A673 (cell line): Measurements from ENCODE around the gene PMEL. TPM values are rescaled to one million over a fixed set of nuclear protein-coding genes. Genes with fewer than 3 reads are reported as not detected.
"Not testable (repeated sequence)": the region's sequence is repeated elsewhere in the genome, so short reads cannot be mapped to it uniquely, and the experiment has no call there.

ENCODE experiments used
- BruUV-seq: library from RNA; stranded (reverse); fragments of 400-500 nt; replicated peaks from 2 replicates; lab custom pipeline; 2021; lab: Mats Ljungman, UMichigan
- CTCF ChIA-PET: fragments of 300-600 bp; sonication (Branson Sonifier 250); formaldehyde crosslinking; loops from one replicate; lab custom pipeline; 2022; ENCODE audit warnings: antibody characterized with exemption; lab: Charles Lee
- POLR2A ChIA-PET: fragments of 300-600 bp; sonication (Branson Sonifier 250); formaldehyde crosslinking; loops from one replicate; lab custom pipeline; 2022; ENCODE audit warnings: antibody characterized with exemption; ENCODE audit not compliant: low non-redundant PET; lab: Charles Lee
- DNase-seq: peaks from one replicate; pipeline ENCODE4 v3.0.0-alpha.2; 2015; ENCODE audit warnings: low spot score
- H3K27ac ChIP-seq: fragments of 200-600 bp; sonication (generic); 2 replicates; pipeline ENCODE4 v1.5.1; 2016; ENCODE audit warnings: mixed run types, low read depth, mild to moderate bottlenecking, mixed read lengths, antibody characterized with exemption, low read length; ENCODE audit not compliant: poor library complexity, severe bottlenecking
- H3K27me3 ChIP-seq: fragments of 200-600 bp; sonication (generic); replicated peaks from 2 replicates; pipeline ENCODE4 v1.6.1; 2017; ENCODE audit warnings: mixed run types, low read depth, mild to moderate bottlenecking, mixed read lengths, antibody characterized with exemption, low read length; ENCODE audit not compliant: insufficient read depth, poor library complexity
- H3K36me3 ChIP-seq: fragments of 200-600 bp; sonication (generic); 2 replicates; pipeline ENCODE4 v1.6.1; 2016; ENCODE audit warnings: mixed run types, mild to moderate bottlenecking, mixed read lengths, antibody characterized with exemption, low read length; ENCODE audit not compliant: insufficient read depth, poor library complexity, severe bottlenecking
- H3K4me1 ChIP-seq: fragments of 200-600 bp; sonication (generic); 2 replicates; pipeline ENCODE4 v1.6.1; 2017; ENCODE audit warnings: mixed run types, mild to moderate bottlenecking, mixed read lengths, antibody characterized with exemption, low read length; ENCODE audit not compliant: insufficient read depth, poor library complexity, severe bottlenecking
- H3K4me3 ChIP-seq: fragments of 200-600 bp; sonication (generic); 2 replicates; pipeline ENCODE4 v1.5.1; 2016; ENCODE audit warnings: low read depth, mixed run types, mild to moderate bottlenecking, mixed read lengths, low read length; ENCODE audit not compliant: poor library complexity, severe bottlenecking
- H3K9me3 ChIP-seq: fragments of 200-600 bp; sonication (generic); 2 replicates; pipeline ENCODE4 v1.6.1; 2016; ENCODE audit warnings: mixed run types, low read depth, mild to moderate bottlenecking, mixed read lengths, antibody characterized with exemption, low read length; ENCODE audit not compliant: poor library complexity, severe bottlenecking
- EZH2 ChIP-seq: fragments of 200-600 bp; sonication (generic); IDR thresholded peaks from 2 replicates; pipeline ENCODE4 v1.6.1; 2017; ENCODE audit warnings: borderline replicate concordance, low read depth, mild to moderate bottlenecking, mixed read lengths, antibody characterized with exemption, low read length; ENCODE audit not compliant: poor library complexity, severe bottlenecking
- intact Hi-C: fragments of 100-400 bp; cut with micrococcal nuclease; formaldehyde crosslinking; loops from one replicate; pipeline ENCODE4 v1.10.0; 2022; ENCODE audit not compliant: unreplicated experiment
- total RNA-seq: library from RNA; stranded (reverse); gene quantifications from 2 replicates; pipeline ENCODE4 v1.2.3, GENCODE V29; 2021
- TF ChIP-seq, protein P1 (sequence below): fragments of 300-800, 200-600 bp; sonication (generic); conservative IDR thresholded peaks from 2 replicates; pipeline ENCODE4 v1.5.1; 2017; ENCODE audit warnings: low read depth, mild to moderate bottlenecking, antibody characterized with exemption, low read length, moderate library complexity, mixed read lengths

Gene PMEL
- total RNA-seq, 1 experiment from 2014 or later = 1.2 TPM

DNA sequence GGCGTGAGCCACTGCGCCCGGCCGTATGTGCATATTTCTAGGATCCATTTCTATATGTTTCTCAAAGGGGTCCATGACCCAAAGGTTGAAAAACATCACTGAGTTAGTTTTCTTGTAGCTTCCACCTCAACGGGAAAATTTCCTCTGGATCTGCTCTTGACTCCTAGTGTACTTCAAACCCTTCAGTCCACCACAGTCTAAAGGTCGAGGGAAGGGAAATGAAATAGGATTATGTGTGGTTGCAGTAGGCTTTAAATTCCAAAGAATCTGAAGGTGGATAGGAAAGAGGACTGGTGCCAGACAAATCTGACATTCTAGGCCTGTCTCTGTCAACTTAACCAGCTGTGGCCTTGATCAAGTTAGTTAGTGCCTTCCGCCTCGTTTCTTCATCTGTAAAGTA is 29.5 kb upstream of the PMEL start:
- no TSS peak for BruUV-seq
- H3K27ac ChIP-seq = no peak overlapping the region
- peaks cover 3% of the 10 kb centered on the region for H3K4me1 ChIP-seq
- no peaks in the 10 kb centered on the region for H3K9me3 ChIP-seq
- DNase-seq = no peak
- H3K36me3 ChIP-seq = peaks cover 46% of the 10 kb centered on the region
- ChIA-PET POLR2A (no interaction called here), CTCF (interaction anchor here (0.6 to 1.4 kb wide), 7 partner anchors 14 to 163 kb away, joined by 3 to 11 read pairs (median 5); partner anchors contain the start of genes MYL6, PA2G4, RAB5B and ZC3H10)
- no peak for TF ChIP-seq EZH2
- TF ChIP-seq, protein P1, sequence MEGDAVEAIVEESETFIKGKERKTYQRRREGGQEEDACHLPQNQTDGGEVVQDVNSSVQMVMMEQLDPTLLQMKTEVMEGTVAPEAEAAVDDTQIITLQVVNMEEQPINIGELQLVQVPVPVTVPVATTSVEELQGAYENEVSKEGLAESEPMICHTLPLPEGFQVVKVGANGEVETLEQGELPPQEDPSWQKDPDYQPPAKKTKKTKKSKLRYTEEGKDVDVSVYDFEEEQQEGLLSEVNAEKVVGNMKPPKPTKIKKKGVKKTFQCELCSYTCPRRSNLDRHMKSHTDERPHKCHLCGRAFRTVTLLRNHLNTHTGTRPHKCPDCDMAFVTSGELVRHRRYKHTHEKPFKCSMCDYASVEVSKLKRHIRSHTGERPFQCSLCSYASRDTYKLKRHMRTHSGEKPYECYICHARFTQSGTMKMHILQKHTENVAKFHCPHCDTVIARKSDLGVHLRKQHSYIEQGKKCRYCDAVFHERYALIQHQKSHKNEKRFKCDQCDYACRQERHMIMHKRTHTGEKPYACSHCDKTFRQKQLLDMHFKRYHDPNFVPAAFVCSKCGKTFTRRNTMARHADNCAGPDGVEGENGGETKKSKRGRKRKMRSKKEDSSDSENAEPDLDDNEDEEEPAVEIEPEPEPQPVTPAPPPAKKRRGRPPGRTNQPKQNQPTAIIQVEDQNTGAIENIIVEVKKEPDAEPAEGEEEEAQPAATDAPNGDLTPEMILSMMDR = no peak
- intact Hi-C loops = loop anchor here (5.0 kb wide), 1 partner anchor 47 kb away; the partner anchor contains the start of gene RPS26
- no peak overlapping the region for H3K4me3 ChIP-seq
- no peaks in the 10 kb centered on the region for H3K27me3 ChIP-seq

DNA sequence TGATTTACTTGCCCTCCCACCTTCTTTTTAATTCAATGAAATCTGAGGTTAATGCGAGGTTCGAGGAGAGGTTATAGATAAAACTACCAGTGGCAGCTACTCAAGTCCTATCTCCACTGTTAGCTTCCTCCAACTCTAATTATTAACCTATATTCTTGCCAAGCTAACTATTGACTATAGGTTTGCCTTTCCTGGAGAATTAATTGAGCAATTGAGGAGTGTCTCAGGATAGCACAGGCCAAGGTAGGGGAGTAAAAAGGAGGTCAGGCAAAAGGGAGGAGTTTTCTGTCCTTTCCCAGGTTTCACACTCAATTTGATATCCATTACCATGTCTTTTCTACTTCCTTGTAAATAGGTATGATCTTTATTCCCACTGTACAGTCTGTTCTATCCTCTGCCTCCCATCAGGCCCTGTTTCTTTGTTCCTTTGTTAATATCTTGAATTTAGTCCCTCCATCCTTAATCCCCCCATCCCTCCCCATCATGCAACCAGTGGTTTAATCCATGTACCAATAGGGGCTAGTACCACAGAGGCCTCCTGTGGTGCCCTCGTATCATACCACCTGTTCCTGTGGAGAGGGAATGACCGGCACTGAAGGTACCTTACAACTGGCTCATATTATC is 27.5 kb upstream of the PMEL start:
- TF ChIP-seq EZH2 = no peak
- TF ChIP-seq, protein P1 = no peak
- Histone ChIP-seq H3K27ac (no peak overlapping the region), H3K9me3 (no peaks in the 10 kb centered on the region), H3K4me3 (no peak overlapping the region), H3K36me3 (peaks cover 58% of the 10 kb centered on the region), H3K27me3 (no peaks in the 10 kb centered on the region), H3K4me1 (peaks cover 3% of the 10 kb centered on the region)
- CTCF ChIA-PET = no interaction called here
- intact Hi-C loops = no loop called here
- TSS peak; percentile 25 for BruUV-seq
- POLR2A ChIA-PET = no interaction called here
- no peak for DNase-seq

DNA sequence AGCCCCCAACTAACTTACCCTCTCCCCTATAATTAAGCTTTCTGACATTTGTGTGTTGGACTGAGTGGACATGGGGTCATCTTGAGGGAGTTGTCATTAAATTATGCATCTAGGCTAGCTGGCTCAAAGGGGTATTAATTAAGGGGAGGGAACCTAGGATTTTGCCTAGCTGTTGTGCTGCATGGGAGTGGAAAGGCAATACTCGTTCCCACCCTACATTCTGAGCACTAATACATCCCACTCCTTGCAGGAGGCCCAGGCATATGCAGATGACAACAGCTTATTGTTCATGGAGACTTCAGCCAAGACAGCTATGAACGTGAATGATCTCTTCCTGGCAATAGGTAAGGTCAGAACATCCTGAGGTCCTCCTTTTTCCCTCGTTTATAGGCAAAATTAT is 25.3 kb upstream of the PMEL start:
- no peaks in the 10 kb centered on the region for H3K27me3 ChIP-seq
- intact Hi-C loops = no loop called here
- no TSS peak for BruUV-seq
- H3K27ac ChIP-seq = no peak overlapping the region
- H3K9me3 ChIP-seq = no peaks in the 10 kb centered on the region
- TF ChIP-seq, protein P1 = no peak
- TF ChIP-seq EZH2 = no peak
- no peaks in the 10 kb centered on the region for H3K4me1 ChIP-seq
- H3K36me3 ChIP-seq = peaks cover 61% of the 10 kb centered on the region
- ChIA-PET POLR2A (interaction anchor here (0.6 kb wide), 1 partner anchor 70 kb away, joined by 3 read pairs; no protein-coding TSS in a partner anchor), CTCF (no interaction called here)
- H3K4me3 ChIP-seq = no peak overlapping the region
- no peak for DNase-seq

DNA sequence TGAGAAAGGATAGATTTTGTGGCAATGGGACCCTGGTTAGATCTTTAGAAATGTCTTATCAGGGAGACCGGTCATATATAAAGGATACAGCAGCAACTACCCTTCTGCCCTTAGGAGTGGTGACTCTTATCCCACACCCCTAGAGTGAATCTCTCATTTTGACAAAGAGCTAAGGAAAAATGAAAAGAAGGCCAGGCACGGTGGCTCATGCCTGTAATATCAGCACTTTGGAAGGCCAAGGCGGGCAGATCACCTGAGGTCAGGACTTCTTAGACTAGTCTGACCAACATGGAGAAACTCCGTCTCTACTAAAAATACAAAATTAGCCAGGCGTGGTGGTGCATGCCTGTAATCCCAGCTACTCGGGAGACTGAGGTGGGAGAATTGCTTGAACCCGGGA is 20.1 kb upstream of the PMEL start:
- DNase-seq, H3K9me3 ChIP-seq, H3K4me3 ChIP-seq, H3K27me3 ChIP-seq, POLR2A ChIA-PET, intact Hi-C loops, H3K4me1 ChIP-seq, H3K27ac ChIP-seq, BruUV-seq: not testable (repeated sequence)
- CTCF ChIA-PET = interaction anchor here (1.5 kb wide), 1 partner anchor 10 kb away, joined by 4 read pairs; no protein-coding TSS in a partner anchor
- H3K36me3 ChIP-seq = peaks cover 29% of the 10 kb centered on the region
